ENCODE results near the gene PDE6A. TPM values are rescaled to one million over a fixed set of nuclear protein-coding genes. Genes with fewer than 3 reads are reported as not detected.

PDE6A gene
- total RNA-seq, 1 donor from 2014 or later = not detected

DNA sequence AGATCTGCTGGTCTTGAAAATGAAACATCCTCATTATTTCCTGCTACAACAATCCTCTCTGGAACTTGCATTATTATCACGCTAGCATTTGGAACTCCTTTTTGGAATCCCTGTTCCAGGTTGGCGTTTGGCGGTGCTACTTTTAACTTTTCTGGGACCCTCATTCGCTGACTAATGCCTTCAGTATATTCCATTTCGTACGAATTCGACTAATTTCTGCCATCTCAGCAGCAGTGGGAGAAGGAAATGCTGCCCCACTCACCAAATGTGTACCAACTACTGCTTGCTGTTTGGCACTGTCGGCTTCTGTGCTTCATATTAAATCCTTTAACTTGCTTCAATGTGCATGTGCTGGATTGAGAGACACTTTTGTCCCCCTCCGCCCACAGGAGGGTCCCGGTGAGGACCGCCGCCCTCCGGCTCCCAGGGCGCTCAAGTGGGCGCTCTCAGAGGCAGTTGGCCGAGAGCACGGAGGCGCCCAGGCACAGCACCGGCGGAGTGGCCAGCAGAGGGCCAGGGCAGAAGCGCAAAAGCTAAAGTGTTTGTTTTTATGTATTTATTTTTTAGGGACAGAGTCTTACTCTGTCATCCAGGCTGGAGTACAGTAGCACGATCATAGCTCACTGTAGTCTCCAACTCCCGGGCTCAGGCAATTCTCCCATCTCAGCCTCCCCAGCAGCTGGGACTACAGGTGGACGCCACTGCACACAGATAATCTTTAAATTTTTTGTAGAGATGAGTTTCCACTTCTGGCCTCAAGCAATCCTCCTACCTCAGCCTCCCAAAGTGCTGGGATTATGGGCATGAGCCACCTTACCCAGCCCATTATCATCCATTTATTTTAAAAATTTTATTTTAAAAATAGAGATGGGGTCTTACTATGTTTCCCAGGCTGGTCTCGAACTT is 11.9 kb downstream of the PDE6A start:
- Histone ChIP-seq H3K9me3 (no peaks in the 10 kb centered on the region), H3K27ac (no peak overlapping the region), H3K36me3 (no peaks in the 10 kb centered on the region), H3K27me3 (ENCODE audit: low read depth) (no peaks in the 10 kb centered on the region), H3K4me3 (peak overlapping the region; percentile 27), H3K4me1 (peaks cover 4% of the 10 kb centered on the region)
- ATAC-seq (peak; percentile 60 to 71), DNase-seq (no peak)
- TF ChIP-seq, protein P1, sequence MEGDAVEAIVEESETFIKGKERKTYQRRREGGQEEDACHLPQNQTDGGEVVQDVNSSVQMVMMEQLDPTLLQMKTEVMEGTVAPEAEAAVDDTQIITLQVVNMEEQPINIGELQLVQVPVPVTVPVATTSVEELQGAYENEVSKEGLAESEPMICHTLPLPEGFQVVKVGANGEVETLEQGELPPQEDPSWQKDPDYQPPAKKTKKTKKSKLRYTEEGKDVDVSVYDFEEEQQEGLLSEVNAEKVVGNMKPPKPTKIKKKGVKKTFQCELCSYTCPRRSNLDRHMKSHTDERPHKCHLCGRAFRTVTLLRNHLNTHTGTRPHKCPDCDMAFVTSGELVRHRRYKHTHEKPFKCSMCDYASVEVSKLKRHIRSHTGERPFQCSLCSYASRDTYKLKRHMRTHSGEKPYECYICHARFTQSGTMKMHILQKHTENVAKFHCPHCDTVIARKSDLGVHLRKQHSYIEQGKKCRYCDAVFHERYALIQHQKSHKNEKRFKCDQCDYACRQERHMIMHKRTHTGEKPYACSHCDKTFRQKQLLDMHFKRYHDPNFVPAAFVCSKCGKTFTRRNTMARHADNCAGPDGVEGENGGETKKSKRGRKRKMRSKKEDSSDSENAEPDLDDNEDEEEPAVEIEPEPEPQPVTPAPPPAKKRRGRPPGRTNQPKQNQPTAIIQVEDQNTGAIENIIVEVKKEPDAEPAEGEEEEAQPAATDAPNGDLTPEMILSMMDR (IDR thresholded peaks at IDR 0.05) = peak; percentile 29
- intact Hi-C loops (cut with DNase I) = no loop called here

- Histone ChIP-seq H3K27me3 (ENCODE audit: low read depth) (no peaks in the 10 kb centered on the region), H3K9me3 (no peaks in the 10 kb centered on the region), H3K27ac (no peak overlapping the region), H3K4me1 (no peaks in the 10 kb centered on the region), H3K4me3 (peak overlapping the region; percentile 27), H3K36me3 (no peaks in the 10 kb centered on the region)
- no peak for ATAC-seq
- intact Hi-C loops (cut with DNase I) = no loop called here
- DNase-seq = no peak
- TF ChIP-seq, protein P1 (IDR thresholded peaks at IDR 0.05) = no peak
Observed at GRCh38 chr5:149931992-149932436, 12.6 kb downstream of the PDE6A start.

- TF ChIP-seq, protein P1 (IDR thresholded peaks at IDR 0.05) = no peak
- H3K9me3 ChIP-seq = no peaks in the 10 kb centered on the region
- ATAC-seq (no peak), DNase-seq (no peak)
- H3K36me3 ChIP-seq = no peaks in the 10 kb centered on the region
- intact Hi-C loops (cut with DNase I) = no loop called here
- H3K27ac ChIP-seq = no peak overlapping the region
- no peaks in the 10 kb centered on the region for H3K27me3 ChIP-seq (ENCODE audit: low read depth)
- no peaks in the 10 kb centered on the region for H3K4me1 ChIP-seq
- peak overlapping the region; percentile 12 for H3K4me3 ChIP-seq
Observed at GRCh38 chr5:149930749-149931574, 13.6 kb downstream of the PDE6A start.

- no peaks in the 10 kb centered on the region for H3K9me3 ChIP-seq
- H3K4me3 ChIP-seq = peak overlapping the region; percentile 12
- no peak for DNase-seq
- H3K4me1 ChIP-seq = no peaks in the 10 kb centered on the region
- TF ChIP-seq, protein P1 (IDR thresholded peaks at IDR 0.05) = no peak
- no peak for ATAC-seq
- no peak overlapping the region for H3K27ac ChIP-seq
- H3K36me3 ChIP-seq = no peaks in the 10 kb centered on the region
- intact Hi-C loops (cut with DNase I) = no loop called here
- no peaks in the 10 kb centered on the region for H3K27me3 ChIP-seq (ENCODE audit: low read depth)
Observed at GRCh38 chr5:149930043-149930748, 14.4 kb downstream of the PDE6A start.

DNA sequence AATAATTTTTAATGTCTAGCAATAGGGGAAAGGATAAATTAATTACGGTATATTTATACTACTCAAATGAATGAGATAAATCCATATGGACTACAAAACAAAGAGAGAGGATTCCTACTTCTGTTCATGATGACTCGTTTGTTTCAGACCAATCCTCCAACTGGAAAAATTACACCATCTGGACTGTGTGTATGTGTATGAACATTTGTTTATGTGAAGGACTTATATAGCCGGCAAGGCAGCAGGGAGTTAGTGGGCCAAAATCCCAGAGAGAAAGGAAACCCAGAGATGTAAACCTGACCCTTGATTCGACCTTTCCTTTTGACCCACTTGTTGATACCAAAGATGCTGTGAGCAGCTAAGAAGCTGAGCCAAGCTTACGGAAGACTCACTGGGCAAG is 20.1 kb downstream of the PDE6A start:
- no peak for DNase-seq
- Histone ChIP-seq H3K36me3 (no peaks in the 10 kb centered on the region), H3K27me3 (ENCODE audit: low read depth) (no peaks in the 10 kb centered on the region), H3K4me1 (no peaks in the 10 kb centered on the region), H3K27ac (no peak overlapping the region), H3K9me3 (no peaks in the 10 kb centered on the region), H3K4me3 (no peak overlapping the region)
- TF ChIP-seq, protein P1 (IDR thresholded peaks at IDR 0.05) = no peak
- intact Hi-C loops (cut with DNase I) = no loop called here
- no peak for ATAC-seq

Data from lower lobe of right lung (tissue), 2 donors.